A549 (cell line): Measurements from ENCODE around the gene KLF16. TPM values are rescaled to one million over a fixed set of nuclear protein-coding genes. Genes with fewer than 3 reads are reported as not detected.

Experiments
- ATAC-seq, 2 experiments: fragments of 200-7000 bp in 1 of 2; fragments of >200 bp in 1 of 2; cut with Nextera tagmentation in 1 of 2; cut with Tn5 transposase in 1 of 2; 3 replicates each; pipeline versions ENCODE4 v1.8.0 to v1.9.1; 2018 to 2020; ENCODE audit warnings: mild to moderate bottlenecking in 1 of 2, moderate library complexity in 1 of 2
- CTCF ChIA-PET: fragments of 300-600 bp; sonication (Branson Sonifier 250); formaldehyde crosslinking; extraction: SDS; loops from one replicate; lab custom pipeline; 2021; ENCODE audit warnings: antibody characterized with exemption, inconsistent platforms; lab: Yijun Ruan, JAX
- POLR2A ChIA-PET: fragments of 350-600 bp; formaldehyde crosslinking; extraction: SDS; loops from one replicate; lab custom pipeline; 2021; ENCODE audit warnings: antibody characterized with exemption, inconsistent platforms; lab: Yijun Ruan, JAX
- DNase-seq, 2 experiments: peaks; one replicate each; pipeline versions ENCODE4 v3.0.0 to v3.0.0-alpha.2; 2011 to 2016; ENCODE audit warnings: low read depth in 1 of 2, low spot score in 1 of 2
- FAIRE-seq: peaks from 2 replicates; lab custom pipeline; 2011; peaks lifted over from hg19 to GRCh38; lab: Jason Lieb, UNC
- H3K27ac ChIP-seq, 2 experiments: fragments of >200 bp; sonication (Bioruptor Twin); formaldehyde crosslinking; 3 replicates each; pipeline ENCODE4 v1.5.1; 2016 to 2017
- H3K4me1 ChIP-seq: fragments of >200 bp; sonication (Bioruptor Twin); formaldehyde crosslinking; 3 replicates; pipeline ENCODE4 v1.6.1; 2016
- H3K4me2 ChIP-seq: fragments of >200 bp; sonication (Bioruptor Twin); formaldehyde crosslinking; 3 replicates; pipeline ENCODE4 v1.6.1; 2016
- H3K4me3 ChIP-seq: fragments of >200 bp; sonication (Bioruptor Twin); formaldehyde crosslinking; 3 replicates; pipeline ENCODE4 v1.5.1; 2016
- H3K9me3 ChIP-seq: fragments of >200 bp; sonication (Bioruptor Twin); formaldehyde crosslinking; 3 replicates; pipeline ENCODE4 v1.6.1; 2016
- ATOH8 ChIP-seq: fragments of 250-450 bp; sonication (Bioruptor Pico); IDR thresholded peaks from 2 replicates; pipeline ENCODE4 v1.5.0; 2020; ENCODE audit warnings: low read depth, mild to moderate bottlenecking, moderate library complexity
- BCL3 ChIP-seq: fragments of >200 bp; sonication (Bioruptor Twin); formaldehyde crosslinking; IDR thresholded peaks from 3 replicates; pipeline ENCODE4 v1.6.1; 2016
- CBX2 ChIP-seq: fragments of 200-600 bp; sonication (generic); IDR thresholded peaks from 2 replicates; pipeline ENCODE4 v1.6.1; 2016; ENCODE audit warnings: low read depth, mild to moderate bottlenecking, borderline replicate concordance
- CBX8 ChIP-seq: fragments of 200-600 bp; sonication (generic); IDR thresholded peaks from 2 replicates; pipeline ENCODE4 v1.6.1; 2016
- CTCF ChIP-seq: fragments of >200 bp; sonication (Bioruptor Twin); formaldehyde crosslinking; IDR thresholded peaks from 3 replicates; pipeline ENCODE4 v1.5.1; 2016
- EHF ChIP-seq: fragments of 250-450 bp; sonication (Bioruptor Pico); IDR thresholded peaks from 2 replicates; pipeline ENCODE4 v1.5.0; 2020; ENCODE audit warnings: mild to moderate bottlenecking
- EHMT2 ChIP-seq: fragments of 200-600 bp; sonication (generic); IDR thresholded peaks from 2 replicates; pipeline ENCODE4 v1.6.1; 2016; ENCODE audit warnings: antibody characterized with exemption, low read depth, mild to moderate bottlenecking, moderate library complexity
- FOSB ChIP-seq: fragments of 250-450 bp; sonication (Bioruptor Pico); IDR thresholded peaks from 2 replicates; pipeline ENCODE4 v1.5.0; 2020; ENCODE audit warnings: mild to moderate bottlenecking, moderate library complexity
- FOSL2 ChIP-seq, 2 experiments: fragments of 450-650 bp in 1 of 2; fragments of >200 bp in 1 of 2; sonication (Bioruptor Twin) in 1 of 2; formaldehyde crosslinking; IDR thresholded peaks; 2 replicates each; pipeline versions ENCODE4 v1.5.0 to v1.6.1; 2016 to 2020; ENCODE audit warnings: mild to moderate bottlenecking in 1 of 2, moderate library complexity in 1 of 2
- GATA3 ChIP-seq: IDR thresholded peaks from 2 replicates; pipeline ENCODE4 v1.6.1; 2012; ENCODE audit warnings: borderline replicate concordance
- HDAC2 ChIP-seq: fragments of 200-600 bp; sonication (generic); IDR thresholded peaks from 2 replicates; pipeline ENCODE4 v1.6.1; 2016
- HES2 ChIP-seq: fragments of >200 bp; sonication (Bioruptor Twin); formaldehyde crosslinking; IDR thresholded peaks from 2 replicates; pipeline ENCODE4 v1.6.1; 2016
- HEYL ChIP-seq: fragments of 250-450 bp; sonication (Bioruptor Pico); IDR thresholded peaks from 2 replicates; pipeline ENCODE4 v1.8.0; 2021; ENCODE audit warnings: mild to moderate bottlenecking, moderate library complexity
- HMGXB4 ChIP-seq: fragments of 250-450 bp; sonication (Bioruptor Pico); IDR thresholded peaks from 2 replicates; pipeline ENCODE4 v1.5.0; 2021; ENCODE audit warnings: mild to moderate bottlenecking, moderate library complexity, borderline replicate concordance
- HOXA7 ChIP-seq: fragments of 250-450 bp; sonication (Bioruptor Pico); IDR thresholded peaks from 2 replicates; pipeline ENCODE4 v1.5.0; 2020; ENCODE audit warnings: mild to moderate bottlenecking, moderate library complexity
- HOXB13 ChIP-seq: fragments of 250-450 bp; sonication (Bioruptor Pico); IDR thresholded peaks from 2 replicates; pipeline ENCODE4 v1.5.0; 2020; ENCODE audit warnings: low read depth, mild to moderate bottlenecking, moderate library complexity
- JUNB ChIP-seq: fragments of >200 bp; sonication (Bioruptor Twin); formaldehyde crosslinking; IDR thresholded peaks from 2 replicates; pipeline ENCODE4 v1.6.1; 2016
- MAFK ChIP-seq: fragments of 450-650 bp; IDR thresholded peaks from 2 replicates; pipeline ENCODE4 v1.6.1; 2014; ENCODE audit not compliant: partially characterized antibody
- MAZ ChIP-seq: fragments of 150-350 bp; IDR thresholded peaks from 2 replicates; pipeline ENCODE4 v1.6.1; 2014; ENCODE audit warnings: antibody characterized with exemption, low read depth, low read length, borderline replicate concordance
- NPAS2 ChIP-seq: fragments of 250-450 bp; sonication (Bioruptor Pico); IDR thresholded peaks from 2 replicates; pipeline ENCODE4 v1.8.0; 2022; ENCODE audit warnings: mild to moderate bottlenecking, moderate library complexity, borderline replicate concordance
- POLR2A ChIP-seq: IDR thresholded peaks from 2 replicates; pipeline ENCODE4 v1.6.1; 2012; ENCODE audit warnings: mild to moderate bottlenecking, low read length
- POLR2AphosphoS2 ChIP-seq: conservative IDR thresholded peaks from 2 replicates; pipeline ENCODE4 v1.6.1; 2012; ENCODE audit warnings: low read length, improper control_type of control experiment, inconsistent platforms
- RAD21 ChIP-seq, 2 experiments: fragments of >200 bp in 1 of 2; sonication (Bioruptor Twin) in 1 of 2; formaldehyde crosslinking in 1 of 2; IDR thresholded peaks in 1 of 2; conservative IDR thresholded peaks in 1 of 2; 2 replicates in 1 of 2; 3 replicates in 1 of 2; pipeline ENCODE4 v1.6.1; 2012 to 2018; ENCODE audit warnings: inconsistent platforms in 1 of 2
- RCOR1 ChIP-seq: fragments of 150-350 bp; IDR thresholded peaks from 2 replicates; pipeline ENCODE4 v1.6.1; 2014; ENCODE audit warnings: antibody characterized with exemption, low read length, low read depth
- REST ChIP-seq: fragments of 200-600 bp; sonication (generic); IDR thresholded peaks from 2 replicates; pipeline ENCODE4 v1.6.1; 2016; ENCODE audit warnings: antibody characterized with exemption, mild to moderate bottlenecking, moderate library complexity
- RNF2 ChIP-seq: fragments of 200-600 bp; sonication (generic); IDR thresholded peaks from 2 replicates; pipeline ENCODE4 v1.6.1; 2016; ENCODE audit warnings: low read depth, mild to moderate bottlenecking, antibody characterized with exemption, moderate library complexity, borderline replicate concordance
- SMC3 ChIP-seq: fragments of >200 bp; sonication (Bioruptor Twin); formaldehyde crosslinking; IDR thresholded peaks from 3 replicates; pipeline ENCODE4 v1.6.1; 2018; ENCODE audit warnings: inconsistent platforms
- TP53 ChIP-seq: fragments of 250-450 bp; sonication (Bioruptor Pico); IDR thresholded peaks from 2 replicates; pipeline ENCODE4 v1.5.0; 2021; ENCODE audit warnings: mild to moderate bottlenecking, moderate library complexity
- ZC3H11A ChIP-seq: fragments of 450-650 bp; IDR thresholded peaks from 2 replicates; pipeline ENCODE4 v1.6.1; 2014; ENCODE audit warnings: antibody characterized with exemption, mild to moderate bottlenecking
- ZFP36 ChIP-seq: fragments of 450-650 bp; IDR thresholded peaks from 2 replicates; pipeline ENCODE4 v1.6.1; 2014; ENCODE audit warnings: borderline replicate concordance; ENCODE audit not compliant: partially characterized antibody
- ZSCAN20 ChIP-seq: fragments of 250-450 bp; sonication (Bioruptor Pico); IDR thresholded peaks from 2 replicates; pipeline ENCODE4 v1.8.0; 2022; ENCODE audit warnings: mild to moderate bottlenecking, moderate library complexity
- WGBS: methylation state at CpG from one replicate; pipeline ENCODE4 v1.1.6; 2017; ENCODE audit errors: missing lambda C conversion rate; 5-methylcytosine and 5-hydroxymethylcytosine counted together
- polyA plus RNA-seq, 4 experiments: library from polyadenylated mRNA; depleted of rRNA in 3 of 4; stranded (reverse); fragments of >200 nt; fragmentation: RNase III in 1 of 4; extraction: RNeasy Plus Mini Kit Qiagen cat#74134 plus additional on column Dnase treatment in 1 of 4; gene quantifications; 2 replicates in 3 of 4; 3 replicates in 1 of 4; pipeline ENCODE4 v1.2.3, GENCODE V29; 2011 to 2017

The KLF16 gene
- polyA plus RNA-seq, 2 of the 4 experiments (the other 2 are of a cell fraction): 5.8 to 25.7 TPM

- no peak for FAIRE-seq
- ATAC-seq: peak; percentile 97
- DNase-seq: peak; percentile 84 to 99
- Histone ChIP-seq H3K4me3 (peak within 1 kb of the TSS; percentile 65), H3K27ac (peak within 1 kb of the TSS; percentile 95 to 98), H3K4me2 (peak within 1 kb of the TSS; percentile 96), H3K4me1 (peaks cover 15% of the 10 kb centered on the region; the same call in 1 of the 3 replicates), H3K9me3 (no peaks in the 10 kb centered on the region)
- POLR2A ChIA-PET: interaction anchor here (1.0 kb wide), 1 partner anchor 8 kb away, joined by 3 read pairs; no protein-coding TSS in a partner anchor
- WGBS: 2% methylated on average over 19 of the region's 92 CpGs
- CTCF ChIA-PET: interaction anchor here (1.0 kb wide), 1 partner anchor 8 kb away, joined by 3 read pairs; no protein-coding TSS in a partner anchor
- no peak for TF ChIP-seq GATA3
- TF ChIP-seq RAD21 (conservative IDR thresholded peaks at IDR 0.05 in 1 of 2, IDR thresholded peaks at IDR 0.05 in 1 of 2): no peak
- TF ChIP-seq SMC3: no peak
- TF ChIP-seq EHF (CRISPR knock-in tag): no peak
- no peak for TF ChIP-seq CTCF
- no peak for TF ChIP-seq CBX8
- TF ChIP-seq POLR2AphosphoS2: no peak
- no peak for TF ChIP-seq CBX2
- no peak for TF ChIP-seq ATOH8 (CRISPR knock-in tag)
- TF ChIP-seq RCOR1: no peak
- TF ChIP-seq ZC3H11A: no peak
- no peak for TF ChIP-seq ZFP36
- no peak for TF ChIP-seq BCL3
- no peak for TF ChIP-seq EHMT2
- peak; percentile 42 for TF ChIP-seq MAFK
- TF ChIP-seq HDAC2: no peak
- no peak for TF ChIP-seq RNF2
- TF ChIP-seq MAZ: peak; percentile 90; the same call in 1 of the 2 replicates
- TF ChIP-seq REST: peak; percentile 83
- no peak for TF ChIP-seq TP53
- TF ChIP-seq HOXA7 (CRISPR knock-in tag): no peak
- no peak for TF ChIP-seq HES2
- TF ChIP-seq HOXB13 (CRISPR knock-in tag): no peak
- TF ChIP-seq HEYL (CRISPR knock-in tag): no peak
- no peak for TF ChIP-seq JUNB
- no peak for TF ChIP-seq FOSB
- TF ChIP-seq ZSCAN20 (CRISPR knock-in tag): no peak
- TF ChIP-seq NPAS2: no peak
- TF ChIP-seq POLR2A: no peak; the same call in 1 of the 2 replicates
- TF ChIP-seq HMGXB4 (CRISPR knock-in tag): no peak
- TF ChIP-seq FOSL2 (IDR thresholded peaks at IDR 0.05): no peak
- no peak for TF ChIP-seq FOSL2 (CRISPR knock-in tag; IDR thresholded peaks at IDR 0.05)
Observed at GRCh38 chr19:1905110-1905862, 41.9 kb upstream of the KLF16 start, which contains the start of the genes ADAT3 and SCAMP4. Gene ADAT3 (plus strand): TSS chr19:1905399. CDS start chr19:1912048, 6,649 bp downstream. Gene SCAMP4 (plus strand): TSS chr19:1905399. CDS start chr19:1915020, 9,621 bp downstream.
